ENCODE data around the gene GSTP1. TPM values are rescaled to one million over a fixed set of nuclear protein-coding genes. Genes with fewer than 3 reads are reported as not detected.

Gene GSTP1
- total RNA-seq, 1 donor from 2014 or later, result 1,181 TPM

GRCh38 chr11:67628710-67629385 is 45.2 kb downstream of the GSTP1 start:
- no peak for DNase-seq (ENCODE audit: extremely low read depth, low read depth, low spot score)

- no peak for DNase-seq (ENCODE audit: extremely low read depth, low read depth, low spot score)
Observed at GRCh38 chr11:67629386-67630227, 46.0 kb downstream of the GSTP1 start, which contains the start of gene NUDT8. NUDT8 (minus strand) TSS chr11:67629937; CDS start chr11:67629911, 26 bp downstream.

- peak; percentile 37 for DNase-seq (ENCODE audit: extremely low read depth, low read depth, low spot score)
Observed at GRCh38 chr11:67630228-67630942, 46.8 kb downstream of the GSTP1 start.

- DNase-seq (ENCODE audit: extremely low read depth, low read depth, low spot score), result no peak
Observed at GRCh38 chr11:67630943-67631331, 47.3 kb downstream of the GSTP1 start.

GRCh38 chr11:67631411-67631810 is 47.8 kb downstream of the GSTP1 start:
- no peak for DNase-seq (ENCODE audit: extremely low read depth, low read depth, low spot score)

- no peak for DNase-seq (ENCODE audit: extremely low read depth, low read depth, low spot score)
Observed at GRCh38 chr11:67631853-67632174, 48.2 kb downstream of the GSTP1 start.

GRCh38 chr11:67632175-67632981 is 48.8 kb downstream of the GSTP1 start:
- DNase-seq (ENCODE audit: extremely low read depth, low read depth, low spot score), result no peak

GRCh38 chr11:67632982-67633755 is 49.6 kb downstream of the GSTP1 start:
- no peak for DNase-seq (ENCODE audit: extremely low read depth, low read depth, low spot score)

- no peak for DNase-seq (ENCODE audit: extremely low read depth, low read depth, low spot score)
Observed at GRCh38 chr11:67633758-67634365, 50.2 kb downstream of the GSTP1 start.

GRCh38 chr11:67634366-67635230 is 51.0 kb downstream of the GSTP1 start:
- no peak for DNase-seq (ENCODE audit: extremely low read depth, low read depth, low spot score)

- no peak for DNase-seq (ENCODE audit: extremely low read depth, low read depth, low spot score)
Observed at GRCh38 chr11:67635231-67635521, 51.6 kb downstream of the GSTP1 start.

Other genes with a start within 250 kb of the GSTP1 start
- 120 and 151 TPM in 2 replicates for gene POLD4, start 230.3 kb upstream of the GSTP1 start, total RNA-seq
- gene CLCF1, start 210.2 kb upstream of the GSTP1 start, total RNA-seq, result 6.2 and 6.9 TPM in 2 replicates
- 7.3 and 8.7 TPM in 2 replicates for gene RAD9A, start 191.8 kb upstream of the GSTP1 start, total RNA-seq
- gene PPP1CA, start 182.0 kb upstream of the GSTP1 start, total RNA-seq, result 218 and 230 TPM in 2 replicates
- gene TBC1D10C, start 179.7 kb upstream of the GSTP1 start, total RNA-seq, result 0.23 TPM in 1 of 2 replicates, not detected in the other
- 0.10 and 0.18 TPM in 2 replicates for gene CARNS1, start 168.1 kb upstream of the GSTP1 start, total RNA-seq
- gene RPS6KB2, start 155.3 kb upstream of the GSTP1 start, total RNA-seq, result 39.4 and 39.9 TPM in 2 replicates
- gene PTPRCAP, start 146.1 kb upstream of the GSTP1 start, total RNA-seq, result 2.2 TPM in 1 of 2 replicates, not detected in the other
- 143 and 144 TPM in 2 replicates for gene CORO1B, start 140.3 kb upstream of the GSTP1 start, total RNA-seq
- not detected in 2 replicates for gene GPR152, start 131.1 kb upstream of the GSTP1 start, total RNA-seq
- 1.3 and 1.7 TPM in 2 replicates for gene CABP4, start 128.5 kb upstream of the GSTP1 start, total RNA-seq
- 32.9 and 88.6 TPM in 2 replicates for gene TMEM134, start 114.6 kb upstream of the GSTP1 start, total RNA-seq
- 43.2 and 51.9 TPM in 2 replicates for gene AIP, start 100.8 kb upstream of the GSTP1 start, total RNA-seq
- 18.7 and 64.1 TPM in 2 replicates for gene PITPNM1, start 78.4 kb upstream of the GSTP1 start, total RNA-seq
- 71.9 and 77.3 TPM in 2 replicates for gene CDK2AP2, start 75.7 kb upstream of the GSTP1 start, total RNA-seq
- not detected in 2 replicates for gene CABP2, start 60.4 kb upstream of the GSTP1 start, total RNA-seq
- gene NDUFV1, start 23.1 kb downstream of the GSTP1 start, total RNA-seq, result 180 and 184 TPM in 2 replicates
- gene NUDT8, start 46.1 kb downstream of the GSTP1 start, total RNA-seq, result 7.4 and 10.1 TPM in 2 replicates
- not detected in 2 replicates for gene TBX10, start 56.0 kb downstream of the GSTP1 start, total RNA-seq
- not detected in 2 replicates for gene ACY3, start 66.9 kb downstream of the GSTP1 start, total RNA-seq
- not detected in 2 replicates for gene ALDH3B2, start 90.8 kb downstream of the GSTP1 start, total RNA-seq

Measured in glomerular endothelial cell (primary cell).